Stimulated activated CD8-positive, alpha-beta memory T cell treated with anti-CD3 and anti-CD28 coated beads, Interleukin-12 subunit alpha, Interleukin-12 subunit beta, amount 100 ng/mL, for 1 hour (primary cell): ENCODE measurements around the gene DBH.
"Not testable (repeated sequence)": the region's sequence is repeated elsewhere in the genome, so short reads cannot be mapped to it uniquely, and the experiment has no call there.

Experiments used
- DNase-seq: peaks from one replicate; pipeline ENCODE4 v3.0.0-alpha.2; 2020; ENCODE audit warnings: low read depth

DBH gene

GRCh38 chr9:133626008-133626407 lies 10.2 kb upstream of the DBH start:
- DNase-seq: not testable (repeated sequence)

- DNase-seq: no peak
These were observed 8.8 kb upstream of the DBH start for GRCh38 chr9:133627341-133627740.

GRCh38 chr9:133628766-133629165 lies 7.4 kb upstream of the DBH start:
- DNase-seq: no peak

GRCh38 chr9:133629221-133630110 lies 6.7 kb upstream of the DBH start:
- no peak for DNase-seq

- DNase-seq: no peak
These were observed 5.1 kb upstream of the DBH start for GRCh38 chr9:133631111-133631510.

- no peak for DNase-seq
These were observed 3.1 kb upstream of the DBH start for GRCh38 chr9:133632806-133633680.

GRCh38 chr9:133633681-133634080 lies 2.5 kb upstream of the DBH start:
- no peak for DNase-seq

- DNase-seq: no peak
These were observed 2.0 kb upstream of the DBH start for GRCh38 chr9:133634081-133634691.

GRCh38 chr9:133635098-133635497 lies 1.1 kb upstream of the DBH start:
- no peak for DNase-seq

- no peak for DNase-seq
These were observed 739 bp downstream of the DBH start for GRCh38 chr9:133636902-133637301.

GRCh38 chr9:133637451-133638055 lies 1.4 kb downstream of the DBH start:
- no peak for DNase-seq

GRCh38 chr9:133638076-133638475 lies 1.9 kb downstream of the DBH start:
- DNase-seq: no peak

GRCh38 chr9:133638711-133639110 lies 2.5 kb downstream of the DBH start:
- no peak for DNase-seq

- DNase-seq: no peak
These were observed 3.5 kb downstream of the DBH start for GRCh38 chr9:133639613-133640012.

GRCh38 chr9:133640160-133640559 lies 4.0 kb downstream of the DBH start:
- no peak for DNase-seq

- DNase-seq: no peak
These were observed 4.6 kb downstream of the DBH start for GRCh38 chr9:133640580-133641395.

GRCh38 chr9:133641396-133641655 lies 5.2 kb downstream of the DBH start:
- no peak for DNase-seq

- DNase-seq: no peak
These were observed 5.9 kb downstream of the DBH start for GRCh38 chr9:133641861-133642595.

- DNase-seq: no peak
These were observed 6.7 kb downstream of the DBH start for GRCh38 chr9:133642708-133643361.

- no peak for DNase-seq
These were observed 7.2 kb downstream of the DBH start for GRCh38 chr9:133643362-133643755.
